HEK293 (cell line): ENCODE data around the gene C17orf50.

Source experiments
- CTCF ChIA-PET: fragments of 350-600 bp; formaldehyde crosslinking; extraction: SDS; loops from one replicate; lab custom pipeline; 2021; ENCODE audit warnings: antibody characterized with exemption; lab: Yijun Ruan, JAX
- POLR2A ChIA-PET: fragments of 300-600 bp; formaldehyde crosslinking; extraction: SDS; loops from one replicate; lab custom pipeline; 2020; ENCODE audit warnings: antibody characterized with exemption, inconsistent platforms; lab: Yijun Ruan, JAX
- H3K27ac ChIP-seq: fragments of 200-500 bp; sonication (Bioruptor generic); 2 replicates; pipeline ENCODE4 v1.5.1; 2014; ENCODE audit warnings: low read depth, low read length, control low read depth, inconsistent platforms; ENCODE audit errors: extremely low read depth
- H3K36me3 ChIP-seq, 2 experiments: fragments of 200-500 bp in 1 of 2; sonication (Bioruptor generic) in 1 of 2; 1 replicate in 1 of 2; 2 replicates in 1 of 2; pipeline ENCODE4 v1.5.1; 2014 to 2017; ENCODE audit warnings: inconsistent platforms in 2 of 2, low read length in 2 of 2; ENCODE audit not compliant: control insufficient read depth in 2 of 2, insufficient read depth in 1 of 2
- H3K4me1 ChIP-seq: fragments of 200-500 bp; sonication (Bioruptor generic); 2 replicates; pipeline ENCODE4 v1.5.1; 2014; ENCODE audit warnings: mild to moderate bottlenecking, low read length, inconsistent platforms; ENCODE audit not compliant: control insufficient read depth, insufficient read depth
- H3K4me3 ChIP-seq: 2 replicates; pipeline ENCODE4 v1.5.1; 2011; ENCODE audit warnings: low read depth, mild to moderate bottlenecking, control low read depth, low read length, moderate library complexity
- H3K9me3 ChIP-seq: fragments of 200-500 bp; sonication (Bioruptor generic); 2 replicates; pipeline ENCODE4 v1.5.1; 2014; ENCODE audit warnings: low read depth, low read length, inconsistent platforms; ENCODE audit not compliant: control insufficient read depth, insufficient read depth
- BCL11B ChIP-seq: fragments of 450-650 bp; formaldehyde crosslinking; IDR thresholded peaks from 2 replicates; pipeline ENCODE4 v1.5.1; 2016; ENCODE audit warnings: low read depth, missing biosample characterization, missing genetic modification characterization
- HOXA7 ChIP-seq: sonication (generic); formaldehyde crosslinking; IDR thresholded peaks from 2 replicates; pipeline ENCODE4 v1.8.1; 2022; ENCODE audit warnings: missing genetic modification reagents, borderline replicate concordance
- YY1 ChIP-seq: fragments of 450-650 bp; formaldehyde crosslinking; IDR thresholded peaks from 2 replicates; pipeline ENCODE4 v1.5.1; 2018; ENCODE audit warnings: missing biosample characterization, missing genetic modification characterization
- YY2 ChIP-seq: fragments of 450-650 bp; formaldehyde crosslinking; IDR thresholded peaks from 2 replicates; pipeline ENCODE4 v1.5.1; 2016; ENCODE audit warnings: missing biosample characterization, missing genetic modification characterization
- ZBTB21 ChIP-seq: fragments of 450-650 bp; formaldehyde crosslinking; IDR thresholded peaks from 2 replicates; pipeline ENCODE4 v1.5.1; 2017; ENCODE audit warnings: missing biosample characterization, missing genetic modification characterization
- ZNF174 ChIP-seq: fragments of 450-650 bp; formaldehyde crosslinking; IDR thresholded peaks from 2 replicates; pipeline ENCODE4 v1.5.0; 2017; ENCODE audit warnings: missing biosample characterization, mild to moderate bottlenecking, missing genetic modification characterization
- ZNF184 ChIP-seq: fragments of 450-650 bp; IDR thresholded peaks from 2 replicates; pipeline ENCODE4 v1.5.1; 2018; ENCODE audit warnings: missing biosample characterization, mild to moderate bottlenecking, missing genetic modification characterization
- ZNF23 ChIP-seq: fragments of 450-650 bp; formaldehyde crosslinking; IDR thresholded peaks from 2 replicates; pipeline ENCODE4 v1.5.1; 2016; ENCODE audit warnings: missing biosample characterization, missing genetic modification characterization, borderline replicate concordance
- ZNF302 ChIP-seq: fragments of 450-650 bp; formaldehyde crosslinking; IDR thresholded peaks from 2 replicates; pipeline ENCODE4 v1.5.1; 2016; ENCODE audit warnings: missing biosample characterization, missing genetic modification characterization, low read depth
- ZNF311 ChIP-seq: fragments of 450-650 bp; formaldehyde crosslinking; IDR thresholded peaks from 2 replicates; pipeline ENCODE4 v1.5.1; 2017; ENCODE audit warnings: missing biosample characterization, missing genetic modification characterization, borderline replicate concordance
- ZNF324 ChIP-seq: fragments of 450-650 bp; formaldehyde crosslinking; IDR thresholded peaks from 2 replicates; pipeline ENCODE4 v1.5.1; 2016; ENCODE audit warnings: missing biosample characterization, missing genetic modification characterization
- ZNF37A ChIP-seq: fragments of 450-650 bp; IDR thresholded peaks from 2 replicates; pipeline ENCODE4 v1.5.1; 2018; ENCODE audit warnings: missing biosample characterization, missing genetic modification characterization
- ZNF391 ChIP-seq: fragments of 450-650 bp; formaldehyde crosslinking; IDR thresholded peaks from 2 replicates; pipeline ENCODE4 v1.5.1; 2016; ENCODE audit warnings: low read depth, missing biosample characterization, missing genetic modification characterization, borderline replicate concordance
- ZNF426 ChIP-seq: fragments of 450-650 bp; formaldehyde crosslinking; IDR thresholded peaks from 2 replicates; pipeline ENCODE4 v1.5.1; 2017; ENCODE audit warnings: missing biosample characterization, missing genetic modification characterization, mild to moderate bottlenecking, inconsistent platforms, moderate library complexity
- ZNF510 ChIP-seq: fragments of 450-650 bp; formaldehyde crosslinking; IDR thresholded peaks from 2 replicates; pipeline ENCODE4 v1.5.1; 2018; ENCODE audit warnings: mild to moderate bottlenecking, missing genetic modification characterization, missing biosample characterization; ENCODE audit not compliant: insufficient replicate concordance
- ZNF555 ChIP-seq: fragments of 450-650 bp; formaldehyde crosslinking; conservative IDR thresholded peaks from 2 replicates; pipeline ENCODE4 v1.5.1; 2017; ENCODE audit warnings: missing biosample characterization, mild to moderate bottlenecking, missing genetic modification characterization, inconsistent platforms
- ZNF561 ChIP-seq: fragments of 450-650 bp; IDR thresholded peaks from 2 replicates; pipeline ENCODE4 v1.5.1; 2018; ENCODE audit warnings: missing biosample characterization, missing genetic modification characterization, borderline replicate concordance
- ZNF624 ChIP-seq: fragments of 450-650 bp; formaldehyde crosslinking; IDR thresholded peaks from 2 replicates; pipeline ENCODE4 v1.5.1; 2017; ENCODE audit warnings: missing biosample characterization, missing genetic modification characterization
- ZNF629 ChIP-seq: fragments of 450-650 bp; formaldehyde crosslinking; IDR thresholded peaks from 2 replicates; pipeline ENCODE4 v1.5.1; 2017; ENCODE audit warnings: missing biosample characterization, missing genetic modification characterization
- ZNF670 ChIP-seq: fragments of 450-650 bp; formaldehyde crosslinking; IDR thresholded peaks from 2 replicates; pipeline ENCODE4 v1.5.1; 2016; ENCODE audit warnings: missing biosample characterization, missing genetic modification characterization, low read depth
- ZNF776 ChIP-seq: fragments of 450-650 bp; formaldehyde crosslinking; IDR thresholded peaks from 2 replicates; pipeline ENCODE4 v1.5.0; 2017; ENCODE audit warnings: missing biosample characterization, missing genetic modification characterization, borderline replicate concordance
- ZNF785 ChIP-seq: fragments of 450-650 bp; formaldehyde crosslinking; IDR thresholded peaks from 2 replicates; pipeline ENCODE4 v1.5.1; 2016; ENCODE audit warnings: missing biosample characterization, missing genetic modification characterization
- TF ChIP-seq, protein P1 (sequence below): fragments of 450-650 bp; formaldehyde crosslinking; IDR thresholded peaks from 2 replicates; pipeline ENCODE4 v1.5.1; 2016; ENCODE audit warnings: missing biosample characterization, missing genetic modification characterization
- TF ChIP-seq, protein P2 (sequence below): fragments of 450-650 bp; formaldehyde crosslinking; IDR thresholded peaks from 2 replicates; pipeline ENCODE4 v1.5.1; 2016; ENCODE audit warnings: missing biosample characterization, missing genetic modification characterization
- TF ChIP-seq, protein P3 (sequence below): fragments of 450-650 bp; formaldehyde crosslinking; IDR thresholded peaks from 2 replicates; pipeline ENCODE4 v1.5.1; 2016; ENCODE audit warnings: missing biosample characterization, missing genetic modification characterization
- TF ChIP-seq, protein P4 (sequence below): fragments of 450-650 bp; formaldehyde crosslinking; IDR thresholded peaks from 2 replicates; pipeline ENCODE4 v1.5.1; 2016; ENCODE audit warnings: missing biosample characterization, missing genetic modification characterization
- TF ChIP-seq, protein P5 (sequence below): fragments of 450-650 bp; formaldehyde crosslinking; IDR thresholded peaks from 2 replicates; pipeline ENCODE4 v1.5.1; 2016; ENCODE audit warnings: missing biosample characterization, missing genetic modification characterization, low read depth
- TF ChIP-seq, protein P6 (sequence below): fragments of 450-650 bp; formaldehyde crosslinking; optimal IDR thresholded peaks from 2 replicates; pipeline ENCODE3; 2016; ENCODE audit warnings: missing biosample characterization, mild to moderate bottlenecking, missing genetic modification characterization

C17orf50 gene

DNA sequence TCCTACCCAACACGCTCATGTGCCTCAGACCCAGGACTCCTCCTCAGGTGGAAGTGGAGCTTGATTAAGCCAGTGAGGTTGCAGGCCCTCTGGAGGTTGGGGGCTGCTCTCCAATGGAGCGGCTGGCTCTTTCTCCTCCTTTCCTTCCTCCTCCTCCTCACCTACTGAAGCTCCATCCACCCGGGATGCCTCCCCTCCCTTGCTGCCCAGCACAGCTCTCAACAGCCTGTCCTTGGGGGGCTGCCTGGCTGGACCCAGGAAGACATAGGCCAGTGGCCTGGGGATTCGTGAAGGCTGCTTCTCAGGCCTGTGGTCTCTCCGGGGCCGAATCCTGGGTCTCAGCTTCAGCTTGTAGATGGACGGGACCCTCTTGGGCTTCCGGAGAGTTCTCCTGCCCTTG is 15.9 kb upstream of the C17orf50 start (continued):
- no peak for TF ChIP-seq ZNF23
- TF ChIP-seq ZNF776: no peak

DNA sequence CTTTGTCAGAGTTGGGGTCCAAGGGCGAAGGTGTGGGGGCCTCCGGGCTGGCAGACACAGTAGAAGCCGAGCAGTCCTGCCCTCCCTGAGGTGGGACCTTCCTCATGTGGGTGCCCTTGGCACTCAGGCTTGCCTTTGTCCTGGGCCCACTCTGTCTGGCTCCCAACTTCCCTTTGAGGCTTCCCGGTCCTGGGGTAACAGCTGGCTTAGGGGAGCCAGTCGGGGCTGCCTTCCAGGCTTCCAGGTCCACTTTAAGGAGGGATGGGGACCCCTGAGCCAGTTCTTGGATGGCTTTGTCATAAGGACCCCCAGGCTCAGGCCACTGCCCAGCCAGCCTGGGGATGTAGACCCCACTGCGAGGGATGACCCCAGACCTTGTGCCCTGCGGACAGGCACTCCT is 15.4 kb upstream of the C17orf50 start:
- Histone ChIP-seq H3K9me3 (no peaks in the 10 kb centered on the region), H3K36me3 (peaks cover 0 to 2% of the 10 kb centered on the region in 2 experiments; a peak in 1 of 3 replicates), H3K27ac (no peak overlapping the region), H3K4me3 (no peak overlapping the region), H3K4me1 (no peaks in the 10 kb centered on the region)
- ChIA-PET CTCF (interaction anchor here (0.6 to 11.6 kb wide), 3 partner anchors 109 to 206 kb away, joined by 3 to 321 read pairs (median 4); no protein-coding TSS in a partner anchor), POLR2A (interaction anchor here (0.6 kb wide), 1 partner anchor 134 kb away, joined by 3 read pairs; no protein-coding TSS in a partner anchor)
- TF ChIP-seq, protein P1, sequence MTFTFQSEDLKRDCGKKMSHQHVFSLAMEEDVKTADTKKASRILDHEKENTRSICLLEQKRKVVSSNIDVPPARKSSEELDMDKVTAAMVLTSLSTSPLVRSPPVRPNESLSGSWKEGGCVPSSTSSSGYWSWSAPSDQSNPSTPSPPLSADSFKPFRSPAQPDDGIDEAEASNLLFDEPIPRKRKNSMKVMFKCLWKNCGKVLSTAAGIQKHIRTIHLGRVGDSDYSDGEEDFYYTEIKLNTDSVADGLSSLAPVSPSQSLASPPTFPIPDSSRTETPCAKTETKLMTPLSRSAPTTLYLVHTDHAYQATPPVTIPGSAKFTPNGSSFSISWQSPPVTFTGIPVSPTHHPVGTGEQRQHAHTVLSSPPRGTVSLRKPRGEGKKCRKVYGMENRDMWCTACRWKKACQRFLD (tag by site-specific recombination): no peak
- TF ChIP-seq ZNF670: no peak
- TF ChIP-seq ZNF391: no peak
- TF ChIP-seq YY1: no peak
- no peak for TF ChIP-seq ZBTB21
- TF ChIP-seq, protein P2, sequence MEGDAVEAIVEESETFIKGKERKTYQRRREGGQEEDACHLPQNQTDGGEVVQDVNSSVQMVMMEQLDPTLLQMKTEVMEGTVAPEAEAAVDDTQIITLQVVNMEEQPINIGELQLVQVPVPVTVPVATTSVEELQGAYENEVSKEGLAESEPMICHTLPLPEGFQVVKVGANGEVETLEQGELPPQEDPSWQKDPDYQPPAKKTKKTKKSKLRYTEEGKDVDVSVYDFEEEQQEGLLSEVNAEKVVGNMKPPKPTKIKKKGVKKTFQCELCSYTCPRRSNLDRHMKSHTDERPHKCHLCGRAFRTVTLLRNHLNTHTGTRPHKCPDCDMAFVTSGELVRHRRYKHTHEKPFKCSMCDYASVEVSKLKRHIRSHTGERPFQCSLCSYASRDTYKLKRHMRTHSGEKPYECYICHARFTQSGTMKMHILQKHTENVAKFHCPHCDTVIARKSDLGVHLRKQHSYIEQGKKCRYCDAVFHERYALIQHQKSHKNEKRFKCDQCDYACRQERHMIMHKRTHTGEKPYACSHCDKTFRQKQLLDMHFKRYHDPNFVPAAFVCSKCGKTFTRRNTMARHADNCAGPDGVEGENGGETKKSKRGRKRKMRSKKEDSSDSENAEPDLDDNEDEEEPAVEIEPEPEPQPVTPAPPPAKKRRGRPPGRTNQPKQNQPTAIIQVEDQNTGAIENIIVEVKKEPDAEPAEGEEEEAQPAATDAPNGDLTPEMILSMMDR (tag by site-specific recombination): no peak
- no peak for TF ChIP-seq HOXA7 (CRISPR knock-in tag)
- TF ChIP-seq ZNF311: no peak
- TF ChIP-seq ZNF561 (tag by site-specific recombination): no peak
- TF ChIP-seq ZNF624 (tag by site-specific recombination): no peak
- TF ChIP-seq ZNF629 (tag by site-specific recombination): no peak
- TF ChIP-seq ZNF324 (tag by site-specific recombination): no peak
- no peak for TF ChIP-seq ZNF785 (tag by site-specific recombination)
- TF ChIP-seq ZNF555: no peak
- no peak for TF ChIP-seq BCL11B (tag by site-specific recombination)
- TF ChIP-seq, protein P3, sequence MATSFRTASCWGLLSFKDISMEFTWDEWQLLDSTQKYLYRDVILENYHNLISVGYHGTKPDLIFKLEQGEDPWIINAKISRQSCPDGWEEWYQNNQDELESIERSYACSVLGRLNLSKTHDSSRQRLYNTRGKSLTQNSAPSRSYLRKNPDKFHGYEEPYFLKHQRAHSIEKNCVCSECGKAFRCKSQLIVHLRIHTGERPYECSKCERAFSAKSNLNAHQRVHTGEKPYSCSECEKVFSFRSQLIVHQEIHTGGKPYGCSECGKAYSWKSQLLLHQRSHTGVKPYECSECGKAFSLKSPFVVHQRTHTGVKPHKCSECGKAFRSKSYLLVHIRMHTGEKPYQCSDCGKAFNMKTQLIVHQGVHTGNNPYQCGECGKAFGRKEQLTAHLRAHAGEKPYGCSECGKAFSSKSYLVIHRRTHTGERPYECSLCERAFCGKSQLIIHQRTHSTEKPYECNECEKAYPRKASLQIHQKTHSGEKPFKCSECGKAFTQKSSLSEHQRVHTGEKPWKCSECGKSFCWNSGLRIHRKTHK (tag by site-specific recombination): no peak
- TF ChIP-seq, protein P4, sequence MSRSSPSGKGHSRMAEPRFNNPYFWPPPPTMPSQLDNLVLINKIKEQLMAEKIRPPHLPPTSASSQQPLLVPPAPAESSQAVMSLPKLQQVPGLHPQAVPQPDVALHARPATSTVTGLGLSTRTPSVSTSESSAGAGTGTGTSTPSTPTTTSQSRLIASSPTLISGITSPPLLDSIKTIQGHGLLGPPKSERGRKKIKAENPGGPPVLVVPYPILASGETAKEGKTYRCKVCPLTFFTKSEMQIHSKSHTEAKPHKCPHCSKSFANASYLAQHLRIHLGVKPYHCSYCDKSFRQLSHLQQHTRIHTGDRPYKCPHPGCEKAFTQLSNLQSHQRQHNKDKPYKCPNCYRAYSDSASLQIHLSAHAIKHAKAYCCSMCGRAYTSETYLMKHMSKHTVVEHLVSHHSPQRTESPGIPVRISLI (tag by site-specific recombination): no peak

DNA sequence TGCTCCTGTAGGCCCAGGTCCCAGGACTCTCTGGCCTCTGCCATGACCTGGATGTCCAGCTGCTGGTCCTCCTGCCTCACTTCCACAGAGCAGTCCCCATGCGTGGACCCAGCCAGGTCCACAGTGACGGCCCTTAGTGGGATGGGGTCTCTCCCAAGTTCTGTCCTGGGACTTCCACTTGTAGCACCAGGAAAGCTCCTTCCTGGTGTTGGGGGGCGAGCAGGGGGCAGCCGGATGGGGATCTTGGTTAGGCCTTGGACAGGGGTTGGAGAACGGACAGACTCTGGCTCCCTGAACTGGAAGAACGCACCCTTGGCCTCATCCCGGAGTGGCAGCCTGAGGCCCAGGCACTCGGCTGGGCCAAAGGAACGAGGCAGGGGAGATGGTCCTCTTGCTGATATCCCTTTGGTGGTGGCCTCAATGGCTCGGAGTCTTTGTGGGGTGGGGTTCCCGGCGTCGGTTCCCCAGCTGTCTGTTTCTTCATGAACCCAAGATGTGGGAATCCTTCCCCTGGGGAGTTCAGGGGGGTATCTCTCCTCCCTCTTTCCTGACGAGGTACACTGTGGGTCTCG is 14.9 kb upstream of the C17orf50 start:
- no peak overlapping the region for H3K4me3 ChIP-seq
- CTCF ChIA-PET: interaction anchor here (0.6 to 11.6 kb wide), 4 partner anchors 10 to 206 kb away, joined by 3 to 321 read pairs (median 20); no protein-coding TSS in a partner anchor
- POLR2A ChIA-PET: no interaction called here
- TF ChIP-seq, protein P5, sequence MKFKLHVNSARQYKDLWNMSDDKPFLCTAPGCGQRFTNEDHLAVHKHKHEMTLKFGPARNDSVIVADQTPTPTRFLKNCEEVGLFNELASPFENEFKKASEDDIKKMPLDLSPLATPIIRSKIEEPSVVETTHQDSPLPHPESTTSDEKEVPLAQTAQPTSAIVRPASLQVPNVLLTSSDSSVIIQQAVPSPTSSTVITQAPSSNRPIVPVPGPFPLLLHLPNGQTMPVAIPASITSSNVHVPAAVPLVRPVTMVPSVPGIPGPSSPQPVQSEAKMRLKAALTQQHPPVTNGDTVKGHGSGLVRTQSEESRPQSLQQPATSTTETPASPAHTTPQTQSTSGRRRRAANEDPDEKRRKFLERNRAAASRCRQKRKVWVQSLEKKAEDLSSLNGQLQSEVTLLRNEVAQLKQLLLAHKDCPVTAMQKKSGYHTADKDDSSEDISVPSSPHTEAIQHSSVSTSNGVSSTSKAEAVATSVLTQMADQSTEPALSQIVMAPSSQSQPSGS: no peak
- TF ChIP-seq, protein P6, sequence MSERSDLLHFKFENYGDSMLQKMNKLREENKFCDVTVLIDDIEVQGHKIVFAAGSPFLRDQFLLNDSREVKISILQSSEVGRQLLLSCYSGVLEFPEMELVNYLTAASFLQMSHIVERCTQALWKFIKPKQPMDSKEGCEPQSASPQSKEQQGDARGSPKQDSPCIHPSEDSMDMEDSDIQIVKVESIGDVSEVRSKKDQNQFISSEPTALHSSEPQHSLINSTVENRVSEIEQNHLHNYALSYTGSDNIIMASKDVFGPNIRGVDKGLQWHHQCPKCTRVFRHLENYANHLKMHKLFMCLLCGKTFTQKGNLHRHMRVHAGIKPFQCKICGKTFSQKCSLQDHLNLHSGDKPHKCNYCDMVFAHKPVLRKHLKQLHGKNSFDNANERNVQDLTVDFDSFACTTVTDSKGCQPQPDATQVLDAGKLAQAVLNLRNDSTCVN (tag by site-specific recombination): no peak
- TF ChIP-seq ZNF184 (tag by site-specific recombination): no peak
- no peak for TF ChIP-seq ZNF174 (tag by site-specific recombination)
- no peak for TF ChIP-seq ZNF426
- TF ChIP-seq ZNF37A (tag by site-specific recombination): no peak
- no peak for TF ChIP-seq YY2 (tag by site-specific recombination)
- no peak for TF ChIP-seq ZNF510 (tag by site-specific recombination)
- no peak for TF ChIP-seq ZNF302 (tag by site-specific recombination)

More for the DNA sequence above, 14.9 kb upstream of the C17orf50 start:
- no peaks in the 10 kb centered on the region for H3K9me3 ChIP-seq
- no peaks in the 10 kb centered on the region for H3K4me1 ChIP-seq
- no peak overlapping the region for H3K27ac ChIP-seq
- no peaks in the 10 kb centered on the region for H3K36me3 ChIP-seq
